Measurements from ENCODE around the gene ALDH3B1.

ALDH3B1 gene

DNA sequence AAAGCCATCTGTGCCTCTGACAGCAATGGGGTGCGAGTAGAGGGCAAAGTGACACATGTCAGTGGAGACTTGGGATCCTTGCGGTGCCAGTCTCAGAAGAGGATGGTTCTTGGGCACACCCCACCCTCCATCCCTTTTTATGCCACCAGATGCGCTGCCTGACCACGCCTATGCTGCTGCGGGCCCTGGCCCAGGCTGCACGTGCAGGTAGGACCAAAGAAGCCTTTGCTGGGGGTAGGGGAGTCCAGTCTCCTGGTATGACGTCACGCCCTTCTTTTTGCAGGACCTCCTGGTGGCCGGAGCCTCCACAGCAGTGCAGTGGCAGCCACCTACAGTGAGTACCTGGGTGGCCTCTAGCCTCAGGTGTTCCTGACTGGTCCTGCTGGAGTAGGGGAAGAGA lies 21.9 kb downstream of the ALDH3B1 start:
- Mint-ChIP-seq H3K4me3 (peak overlapping the region; percentile 93 to 97), H3K4me1 (peaks cover 59% of the 10 kb centered on the region), H3K9me3 (no peaks in the 10 kb centered on the region), H3K27ac (peak overlapping the region in 1 of 2 donors; percentile 71), H3K27me3 (no peaks in the 10 kb centered on the region)
- DNase-seq, result no peak
- ATAC-seq, result no peak

DNA sequence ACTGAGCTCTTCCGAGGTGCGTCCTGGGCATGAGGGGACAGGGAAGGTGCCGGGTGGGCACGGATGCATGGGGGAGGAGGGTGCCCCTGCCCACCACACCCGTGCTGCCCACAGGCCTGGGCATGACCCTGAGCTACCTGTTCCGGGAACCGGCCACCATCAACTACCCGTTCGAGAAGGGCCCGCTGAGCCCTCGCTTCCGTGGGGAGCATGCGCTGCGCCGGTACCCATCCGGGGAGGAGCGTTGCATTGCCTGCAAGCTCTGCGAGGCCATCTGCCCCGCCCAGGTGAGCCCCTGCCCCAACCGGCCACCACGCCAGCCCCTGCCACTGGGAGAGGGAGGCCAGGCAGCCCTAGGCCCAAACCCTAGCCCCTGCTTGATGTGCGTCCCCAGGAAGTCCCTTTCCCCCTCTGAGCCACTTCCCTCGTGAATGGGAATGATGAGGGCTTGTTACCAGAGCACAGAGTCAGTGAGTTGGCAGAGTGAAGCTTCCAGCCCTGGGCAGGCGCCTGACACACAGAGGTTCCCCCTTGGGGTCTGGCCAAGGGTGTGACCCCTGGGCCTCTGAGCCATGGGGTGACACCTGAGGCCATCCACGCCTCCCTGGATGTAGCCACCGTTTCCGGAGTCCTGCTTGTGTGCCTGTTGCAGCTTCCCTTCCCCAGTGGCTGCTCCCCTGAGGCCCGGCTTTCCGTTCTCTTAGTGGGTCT lies 23.0 kb downstream of the ALDH3B1 start:
- Mint-ChIP-seq H3K27ac (peak overlapping the region in 1 of 2 donors; percentile 89), H3K4me1 (peaks cover 63% of the 10 kb centered on the region), H3K27me3 (no peaks in the 10 kb centered on the region), H3K9me3 (no peaks in the 10 kb centered on the region), H3K4me3 (no peak overlapping the region)
- ATAC-seq, result no peak
- no peak for DNase-seq

DNA sequence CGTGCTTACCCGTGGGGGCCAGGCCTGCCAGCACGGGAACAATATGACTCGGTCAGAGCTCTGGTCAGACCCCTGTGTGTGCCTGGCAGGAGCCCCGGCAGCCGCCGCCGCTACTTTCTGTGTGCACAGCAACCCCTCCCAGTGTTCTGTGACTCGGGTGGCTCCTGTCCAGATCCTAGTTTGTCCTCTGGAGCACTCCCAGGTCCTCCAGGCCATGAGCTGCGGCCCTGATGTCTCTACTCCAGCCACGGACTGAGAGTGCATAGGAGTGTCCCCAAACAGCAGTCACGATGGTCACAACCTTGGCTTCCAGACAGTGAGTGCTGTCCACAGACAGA lies 23.6 kb downstream of the ALDH3B1 start:
- peaks cover 63% of the 10 kb centered on the region for H3K4me1 Mint-ChIP-seq
- no peaks in the 10 kb centered on the region for H3K9me3 Mint-ChIP-seq
- H3K27me3 Mint-ChIP-seq, result no peaks in the 10 kb centered on the region
- H3K4me3 Mint-ChIP-seq, result no peak overlapping the region
- peak overlapping the region; percentile 40 to 89 for H3K27ac Mint-ChIP-seq
- no peak for ATAC-seq
- no peak for DNase-seq

DNA sequence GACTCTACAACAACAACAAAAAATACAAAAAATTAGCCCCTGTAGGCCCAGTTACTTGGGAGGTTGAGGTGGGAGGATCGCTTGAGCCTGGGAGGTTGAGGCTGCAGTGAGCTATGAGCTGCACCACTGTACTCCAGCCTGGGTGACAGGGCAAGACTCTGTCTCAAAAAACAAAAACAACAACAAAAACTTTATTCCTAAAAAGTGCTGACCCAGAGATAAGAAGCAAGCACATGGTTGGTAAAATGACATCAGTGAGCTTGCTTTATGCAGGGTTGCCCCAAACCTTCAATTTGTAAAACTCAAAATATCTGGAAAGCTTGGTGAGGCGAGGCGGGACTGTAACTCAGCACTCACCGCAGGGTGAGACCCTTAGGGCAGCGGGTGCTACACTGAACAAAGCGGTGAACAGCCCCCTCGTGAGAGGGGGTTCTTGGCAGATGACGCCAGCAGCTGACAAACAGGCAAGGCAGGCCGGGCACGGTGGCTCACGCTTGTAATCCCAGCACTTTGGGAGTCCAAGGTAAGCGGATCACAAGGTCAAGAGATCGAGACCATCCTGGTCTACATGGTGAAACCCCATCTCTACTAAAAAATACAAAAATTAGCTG lies 25.2 kb downstream of the ALDH3B1 start:
- Mint-ChIP-seq H3K9me3 (no peaks in the 10 kb centered on the region), H3K27me3 (no peaks in the 10 kb centered on the region), H3K4me1 (peaks cover 60% of the 10 kb centered on the region), H3K4me3 (no peak overlapping the region), H3K27ac (peak overlapping the region in 1 of 2 donors; percentile 25)
- DNase-seq (no peak), ATAC-seq (no peak)

DNA sequence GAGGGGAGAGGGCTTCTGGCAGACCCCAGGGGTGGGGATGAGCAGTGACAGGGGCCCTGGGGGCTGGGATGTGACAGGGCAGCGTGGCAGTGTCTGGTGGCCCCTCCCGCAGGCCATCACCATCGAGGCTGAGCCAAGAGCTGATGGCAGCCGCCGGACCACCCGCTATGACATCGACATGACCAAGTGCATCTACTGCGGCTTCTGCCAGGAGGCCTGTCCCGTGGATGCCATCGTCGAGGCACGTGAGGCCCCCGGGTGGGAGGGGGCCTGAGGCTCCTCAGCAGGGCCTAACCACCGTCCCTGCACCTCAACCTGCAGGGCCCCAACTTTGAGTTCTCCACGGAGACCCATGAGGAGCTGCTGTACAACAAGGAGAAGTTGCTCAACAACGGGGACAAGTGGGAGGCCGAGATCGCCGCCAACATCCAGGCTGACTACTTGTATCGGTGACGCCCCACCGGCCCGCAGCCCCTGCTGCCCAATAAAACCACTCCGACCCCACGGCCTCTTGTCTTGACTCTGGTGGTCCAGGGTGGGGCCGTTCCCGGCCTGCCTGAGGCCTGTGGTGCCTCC lies 26.1 kb downstream of the ALDH3B1 start:
- Mint-ChIP-seq H3K4me1 (peaks cover 60% of the 10 kb centered on the region), H3K27ac (peak overlapping the region in 1 of 2 donors; percentile 98), H3K27me3 (no peaks in the 10 kb centered on the region), H3K4me3 (no peak overlapping the region), H3K9me3 (no peaks in the 10 kb centered on the region)
- ATAC-seq (no peak), DNase-seq (no peak)

DNA sequence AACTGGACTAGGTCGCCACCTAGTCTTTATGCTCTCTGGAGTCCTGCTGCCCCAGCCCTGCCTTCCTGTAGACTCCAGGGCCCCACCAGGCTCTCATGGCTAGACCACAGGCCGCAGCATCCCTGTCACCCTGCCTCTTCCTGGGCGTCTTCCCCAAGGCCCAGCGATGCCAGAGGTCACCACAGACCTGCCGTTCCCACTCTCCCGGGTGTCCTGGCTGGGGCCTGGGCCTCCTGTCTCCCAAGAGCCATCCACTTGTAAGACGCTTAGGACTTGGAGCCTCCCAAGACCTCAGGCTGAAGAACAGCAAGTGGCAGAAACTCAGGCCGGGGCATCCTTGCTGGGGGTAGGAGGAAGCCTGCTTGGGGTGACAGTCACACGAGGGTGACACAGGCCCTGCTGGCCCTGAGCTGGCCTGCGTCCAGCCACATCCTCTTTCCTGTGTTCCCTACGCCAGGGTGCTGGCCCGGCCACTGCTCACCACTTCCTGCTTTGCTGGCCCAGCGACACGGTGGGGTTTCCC lies 26.7 kb downstream of the ALDH3B1 start:
- Mint-ChIP-seq H3K9me3 (no peaks in the 10 kb centered on the region), H3K4me3 (peak overlapping the region; percentile 65 to 66), H3K27me3 (no peaks in the 10 kb centered on the region), H3K4me1 (peaks cover 59% of the 10 kb centered on the region), H3K27ac (peak overlapping the region; percentile 92 to 98)
- DNase-seq (peak; percentile 18 to 57), ATAC-seq (peak; percentile 49)

DNA sequence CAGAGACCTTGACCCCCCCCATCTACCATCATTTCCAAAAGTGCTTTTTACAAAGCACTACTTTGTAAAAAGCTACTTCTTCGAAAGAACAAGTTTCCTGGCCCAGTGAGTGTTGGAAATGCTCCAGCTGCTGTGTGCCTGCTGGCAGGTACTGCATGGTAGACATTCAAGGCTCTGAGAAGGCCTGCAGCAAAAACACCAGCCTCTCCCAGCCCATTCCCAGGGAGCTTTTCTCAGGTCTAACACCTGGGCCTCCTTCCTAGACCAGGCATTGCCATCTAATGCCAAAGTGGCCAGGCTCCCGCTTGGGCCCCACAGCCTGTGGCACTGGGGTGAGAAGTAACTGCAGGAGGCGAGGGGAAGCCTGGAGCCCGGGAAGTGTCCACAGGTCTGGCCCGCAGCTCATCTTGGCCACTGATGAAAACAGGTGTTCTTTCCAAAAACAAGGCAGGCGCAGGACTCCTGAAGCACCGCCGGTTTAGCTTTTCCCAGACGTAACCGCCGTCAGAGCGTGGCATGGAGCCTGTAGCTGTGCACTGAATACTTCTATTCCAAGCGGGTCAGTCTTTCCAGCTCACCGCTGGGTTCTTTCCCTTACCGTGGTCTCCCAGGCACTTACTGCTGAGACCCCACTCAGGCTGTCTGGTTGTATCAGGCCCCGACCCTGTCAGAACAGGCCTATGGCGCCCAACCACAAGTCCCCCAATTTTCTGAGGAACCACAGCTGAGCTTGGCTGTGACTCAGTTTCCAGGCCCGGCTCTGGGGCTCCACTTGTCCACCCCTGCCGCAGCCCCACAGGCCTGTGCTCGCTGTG lies 27.5 kb downstream of the ALDH3B1 start:
- ATAC-seq, result no peak
- Mint-ChIP-seq H3K27me3 (no peaks in the 10 kb centered on the region), H3K4me1 (peaks cover 58% of the 10 kb centered on the region), H3K4me3 (peak overlapping the region; percentile 19 to 66), H3K27ac (peak overlapping the region; percentile 92 to 98), H3K9me3 (no peaks in the 10 kb centered on the region)
- no peak for DNase-seq

DNA sequence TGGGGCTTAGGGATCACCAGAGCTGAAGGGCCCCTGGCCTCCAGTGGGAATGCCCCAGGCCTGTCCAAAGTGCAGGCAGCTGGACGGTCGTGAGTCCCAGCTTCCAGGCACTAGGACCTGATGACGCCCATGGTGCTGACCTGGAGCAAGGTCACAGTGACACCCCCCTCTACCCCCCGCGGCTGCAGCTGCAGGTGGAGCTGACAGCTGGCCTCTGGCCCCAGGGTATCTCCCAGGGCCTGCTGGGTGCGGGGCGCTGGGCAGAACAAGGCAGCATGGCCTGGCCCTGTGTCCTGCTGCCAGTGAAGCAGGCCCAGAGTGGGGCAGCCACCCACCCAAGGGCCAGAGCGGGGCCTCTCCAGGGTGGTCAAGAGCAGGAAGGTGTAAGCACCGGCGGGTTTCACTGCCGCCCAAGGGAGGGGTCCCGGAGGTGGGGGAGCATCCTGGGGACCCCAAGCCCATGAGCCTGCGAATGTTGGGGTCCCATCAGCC lies 28.1 kb downstream of the ALDH3B1 start:
- DNase-seq (no peak), ATAC-seq (no peak)
- peaks cover 58% of the 10 kb centered on the region for H3K4me1 Mint-ChIP-seq
- H3K27me3 Mint-ChIP-seq, result no peaks in the 10 kb centered on the region
- H3K9me3 Mint-ChIP-seq, result no peaks in the 10 kb centered on the region
- no peak overlapping the region for H3K27ac Mint-ChIP-seq
- H3K4me3 Mint-ChIP-seq, result peak overlapping the region; percentile 92 to 93

DNA sequence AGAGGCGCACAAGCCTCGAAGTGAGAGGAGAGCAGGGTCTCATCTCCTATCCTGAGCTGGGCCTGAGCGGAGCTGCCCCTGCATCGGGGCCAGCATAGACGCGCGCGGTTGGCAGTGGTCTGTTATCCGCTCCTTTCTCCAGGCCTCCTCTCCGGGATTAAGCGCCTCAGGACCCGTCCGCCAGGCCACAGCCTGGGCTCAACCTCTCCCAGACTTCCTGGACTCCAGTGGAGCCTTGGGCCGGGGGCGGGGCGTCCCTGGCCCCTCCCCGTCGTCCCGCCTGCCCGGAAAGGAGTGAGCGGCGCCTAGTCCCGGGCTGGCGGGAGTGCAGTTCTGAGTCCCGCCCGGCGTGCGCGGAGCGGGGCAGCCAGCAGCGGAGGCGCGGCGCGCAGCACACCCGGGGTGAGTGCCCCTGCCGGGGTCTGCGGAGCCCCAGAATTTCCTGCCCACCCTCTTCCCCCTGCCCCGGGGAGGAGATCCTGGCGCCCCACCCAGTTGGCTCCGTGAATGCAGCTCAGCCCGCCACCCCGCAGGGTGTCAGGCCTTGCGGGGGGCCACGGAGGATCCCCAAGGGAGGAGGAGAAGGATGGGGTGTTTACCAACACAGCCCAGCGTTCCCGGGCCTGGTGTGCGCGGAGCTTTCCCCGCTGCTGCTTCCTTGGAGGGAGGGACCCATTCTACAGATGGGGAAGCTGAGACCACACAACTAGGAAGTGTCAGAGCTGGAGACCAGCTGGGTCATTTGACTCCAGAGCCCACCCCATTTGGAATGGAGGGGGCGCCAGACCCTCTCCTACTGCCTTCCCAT lies 28.8 kb downstream of the ALDH3B1 start, which contains the start of gene TCIRG1:
TCIRG1 (plus strand) TSS at position 308 of the 808 bp plus-strand sequence. CDS start 2,247 bp downstream, outside the sequence.
- peak within 1 kb of the TSS; percentile 92 to 93 for H3K4me3 Mint-ChIP-seq
- H3K9me3 Mint-ChIP-seq, result no peaks in the 10 kb centered on the region
- no peaks in the 10 kb centered on the region for H3K27me3 Mint-ChIP-seq
- H3K27ac Mint-ChIP-seq, result peak within 1 kb of the TSS; percentile 90 to 99
- ATAC-seq (peak; percentile 61), DNase-seq (peak; percentile 56 to 58)
- peaks cover 58% of the 10 kb centered on the region for H3K4me1 Mint-ChIP-seq

DNA sequence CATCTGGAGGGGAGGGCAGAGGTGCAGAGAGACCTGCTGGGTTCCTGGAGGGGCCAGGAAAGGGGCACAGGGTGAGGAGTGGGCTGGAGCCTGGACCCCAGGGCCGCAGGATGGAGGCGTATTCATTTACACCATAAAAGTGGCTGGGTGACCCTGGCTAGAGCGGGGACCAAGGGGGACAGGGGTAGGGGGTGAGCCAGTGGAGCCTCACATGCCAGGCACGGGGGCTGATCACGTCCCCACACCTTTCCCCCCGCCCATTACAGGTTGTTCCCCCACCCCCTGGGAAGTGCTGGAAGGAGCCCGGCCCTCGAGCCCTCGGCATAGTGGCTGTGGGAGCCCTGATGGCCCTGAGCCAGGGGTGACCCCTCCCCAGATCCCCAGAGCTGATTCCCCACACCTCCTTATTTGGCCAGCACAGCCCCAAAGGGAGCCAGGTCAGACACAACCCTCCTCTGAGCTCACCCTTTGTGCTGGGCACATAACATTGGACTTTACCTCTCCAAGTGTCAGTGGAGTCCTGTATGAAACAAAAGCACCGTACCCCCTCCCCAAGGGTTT lies 29.5 kb downstream of the ALDH3B1 start:
- no peaks in the 10 kb centered on the region for H3K9me3 Mint-ChIP-seq
- peak overlapping the region; percentile 92 to 93 for H3K4me3 Mint-ChIP-seq
- H3K4me1 Mint-ChIP-seq, result peaks cover 58% of the 10 kb centered on the region
- DNase-seq (peak in 1 of 2 donors; percentile 19), ATAC-seq (peak; percentile 6)
- peak overlapping the region; percentile 90 to 99 for H3K27ac Mint-ChIP-seq
- no peaks in the 10 kb centered on the region for H3K27me3 Mint-ChIP-seq

DNA sequence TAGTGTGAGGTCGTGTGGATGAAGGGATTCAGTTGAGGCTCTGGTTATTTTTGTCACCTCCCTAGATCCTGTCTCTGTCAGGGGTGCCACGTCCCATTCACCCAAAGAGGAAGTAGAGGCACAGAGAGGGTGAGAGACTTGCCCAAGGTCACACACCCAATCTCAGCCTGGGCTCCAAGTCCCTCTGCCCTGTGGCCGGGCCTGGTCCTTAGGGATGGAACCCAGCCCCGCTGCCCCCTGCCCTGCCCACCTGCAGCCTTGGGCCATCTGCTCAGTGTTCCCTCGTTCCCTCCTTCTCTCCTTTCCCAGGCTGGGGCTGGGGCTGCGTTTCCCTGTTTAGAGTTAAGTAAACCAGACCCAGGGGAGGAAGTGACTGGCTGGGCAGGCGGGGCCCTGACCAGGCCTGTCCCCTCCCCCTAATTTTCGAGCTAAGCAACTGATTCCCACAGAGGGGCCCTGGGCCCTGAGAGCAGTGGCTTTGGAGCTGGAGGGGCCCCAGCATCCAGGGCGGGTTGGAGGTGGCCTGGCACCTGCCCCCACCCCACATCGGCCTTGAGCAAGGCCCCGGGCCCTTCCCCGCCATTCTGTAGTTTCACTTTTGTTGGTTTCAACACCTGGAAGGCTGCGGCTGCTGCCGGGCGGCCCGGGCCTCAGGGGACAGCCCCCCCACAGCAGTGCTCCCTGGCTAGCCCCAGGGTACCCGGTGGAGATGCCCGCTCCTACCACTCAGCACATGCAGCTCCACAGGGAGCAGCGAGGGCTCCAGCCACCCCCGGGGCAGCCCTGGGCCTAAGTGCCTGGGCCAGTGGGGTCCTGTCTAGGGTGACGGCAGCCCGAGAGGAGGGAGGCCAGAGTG lies 30.2 kb downstream of the ALDH3B1 start:
- ATAC-seq (peak; percentile 75), DNase-seq (peak; percentile 55 to 75)
- H3K4me1 Mint-ChIP-seq, result peaks cover 58% of the 10 kb centered on the region
- H3K4me3 Mint-ChIP-seq, result peak overlapping the region; percentile 92 to 93
- H3K9me3 Mint-ChIP-seq, result no peaks in the 10 kb centered on the region
- no peaks in the 10 kb centered on the region for H3K27me3 Mint-ChIP-seq
- peak overlapping the region; percentile 90 to 99 for H3K27ac Mint-ChIP-seq

DNA sequence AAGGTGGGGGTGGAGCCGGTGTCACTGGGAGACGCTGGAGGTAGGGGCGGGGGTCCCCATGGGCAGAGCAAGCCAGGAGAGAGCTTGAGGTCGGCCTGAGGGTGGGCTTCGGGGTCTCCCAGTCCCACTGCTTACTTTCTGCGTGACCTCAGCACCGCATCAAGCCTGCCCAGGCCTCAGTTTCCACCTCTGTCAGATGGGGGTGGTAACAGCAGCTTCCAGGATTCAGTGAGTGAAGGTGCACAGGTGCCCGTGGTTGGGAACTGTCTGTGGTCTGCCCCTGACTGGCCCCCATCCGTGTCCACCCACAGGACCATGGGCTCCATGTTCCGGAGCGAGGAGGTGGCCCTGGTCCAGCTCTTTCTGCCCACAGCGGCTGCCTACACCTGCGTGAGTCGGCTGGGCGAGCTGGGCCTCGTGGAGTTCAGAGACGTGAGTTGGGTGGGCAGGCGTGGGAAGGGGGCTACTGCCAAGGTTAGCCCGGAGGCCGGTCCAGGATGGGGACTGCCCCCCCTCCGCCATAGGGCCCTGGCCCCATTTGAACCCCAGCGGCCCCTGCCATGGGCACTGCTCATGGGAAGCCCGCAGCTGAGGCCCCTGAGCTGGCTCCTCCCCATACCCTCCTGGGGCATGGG lies 30.9 kb downstream of the ALDH3B1 start:
- H3K27ac Mint-ChIP-seq, result peak overlapping the region in 1 of 2 donors; percentile 99
- H3K4me3 Mint-ChIP-seq, result peak overlapping the region; percentile 92 to 93
- ATAC-seq (no peak), DNase-seq (no peak)
- H3K4me1 Mint-ChIP-seq, result peaks cover 53% of the 10 kb centered on the region
- no peaks in the 10 kb centered on the region for H3K9me3 Mint-ChIP-seq
- no peaks in the 10 kb centered on the region for H3K27me3 Mint-ChIP-seq

DNA sequence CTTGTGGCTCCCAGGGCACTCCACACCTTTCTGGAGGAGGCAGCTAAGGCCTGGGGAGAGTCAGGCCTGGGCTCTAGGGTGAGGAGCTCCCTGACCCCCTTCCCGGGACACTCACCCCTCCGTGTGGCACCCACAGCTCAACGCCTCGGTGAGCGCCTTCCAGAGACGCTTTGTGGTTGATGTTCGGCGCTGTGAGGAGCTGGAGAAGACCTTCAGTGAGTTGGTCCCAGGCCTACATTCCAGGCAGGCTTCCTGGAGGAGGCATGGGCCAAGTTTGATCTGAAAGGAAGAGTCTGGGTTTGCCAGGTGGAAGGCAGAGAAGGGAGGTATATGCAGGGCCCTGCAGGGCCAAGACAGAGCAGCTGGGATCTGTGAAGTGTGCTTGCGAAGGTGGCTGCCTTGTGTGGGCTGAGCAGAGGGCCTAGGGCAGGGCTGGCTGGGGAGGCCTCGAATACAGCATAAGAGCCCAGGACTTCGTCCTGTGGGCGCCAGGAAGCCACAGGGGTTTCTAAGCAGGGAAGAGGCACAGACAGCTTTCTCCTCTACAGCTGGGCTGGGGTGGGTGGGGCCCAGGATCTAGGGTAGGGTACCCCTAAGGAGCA lies 31.6 kb downstream of the ALDH3B1 start:
- Mint-ChIP-seq H3K4me3 (peak overlapping the region in 1 of 2 donors; percentile 41), H3K27me3 (no peaks in the 10 kb centered on the region), H3K4me1 (peaks cover 47% of the 10 kb centered on the region), H3K27ac (peak overlapping the region in 1 of 2 donors; percentile 74), H3K9me3 (no peaks in the 10 kb centered on the region)
- ATAC-seq, result no peak
- no peak for DNase-seq

Measured in stimulated activated naive CD8-positive, alpha-beta T cell treated with anti-CD3 and anti-CD28 coated beads, Interleukin-15, amount 100 ng/mL, for 72 hours (primary cell).